ENCODE data around the gene DISP3. TPM values are rescaled to one million over a fixed set of nuclear protein-coding genes. Genes with fewer than 3 reads are reported as not detected.

Gene DISP3
- total and polyA plus RNA-seq, 2 of the 4 experiments (the other 2 are of a cell fraction), result 0.05 TPM; not detected in 1

GRCh38 chr1:11575553-11575952 is 96.6 kb downstream of the DISP3 start:
- H3K9ac ChIP-seq (ENCODE audit: low read depth, low read length), result no peak overlapping the region
- ATAC-seq (ENCODE audit: low read depth) (no peak), DNase-seq (no peak)
- in situ Hi-C loops (cut with MboI; ENCODE audit: low sequenced_read_pairs) (no loop called here), dilution Hi-C loops (cut with HindIII; ENCODE audit: low sequenced_read_pairs, unreplicated experiment) (no loop called here), intact Hi-C loops (cut with micrococcal nuclease) (no loop called here)
- H2BK5ac ChIP-seq (ENCODE audit: low read depth, low read length, poor library complexity, severe bottlenecking), result no peak overlapping the region
- H3K27ac ChIP-seq (ENCODE audit: insufficient read depth, low read length), result no peak overlapping the region
- no peaks in the 10 kb centered on the region; the same call in none of the 2 replicates for H3K27me3 ChIP-seq (ENCODE audit: control insufficient read depth, insufficient read depth, low read length)
- CTCF ChIA-PET, result no interaction called here
- no peak overlapping the region for H2AFZ ChIP-seq (replicated peaks; ENCODE audit: low read length, poor library complexity)
- TF ChIP-seq RFX5 (IDR thresholded peaks at IDR 0.05; ENCODE audit: low read depth, low read length) (no peak), RAD21 (IDR thresholded peaks at IDR 0.05; ENCODE audit: low read length) (no peak), MAZ (IDR thresholded peaks at IDR 0.05; ENCODE audit: borderline replicate concordance, low read depth, low read length) (no peak), CTCF (conservative IDR thresholded peaks at IDR 0.05; ENCODE audit: low read depth, low read length) (no peak), POLR2A (IDR thresholded peaks at IDR 0.05; ENCODE audit: low read depth, low read length) (no peak), FOS (IDR thresholded peaks at IDR 0.05; ENCODE audit: low read depth, low read length) (no peak)
- H3K4ac ChIP-seq (ENCODE audit: low read depth, low read length), result no peak overlapping the region
- no peak overlapping the region for H4K5ac ChIP-seq (ENCODE audit: low read depth, low read length)
- no peak overlapping the region for H3K4me3 ChIP-seq (ENCODE audit: insufficient read depth, low read depth, low read length)
- no peak overlapping the region for H4K91ac ChIP-seq (ENCODE audit: insufficient read depth, low read depth, low read length)
- POLR2A ChIA-PET (ENCODE audit: unreplicated experiment), result no interaction called here
- no peak overlapping the region for H2BK15ac ChIP-seq (ENCODE audit: low read depth, low read length)
- no peak overlapping the region for H3K14ac ChIP-seq (replicated peaks; ENCODE audit: low read depth, low read length)
- no peak overlapping the region for H3K18ac ChIP-seq (ENCODE audit: low read depth, low read length)
- no peak overlapping the region for H3K4me2 ChIP-seq (ENCODE audit: low read depth, low read length)
- H2BK120ac ChIP-seq (ENCODE audit: low read depth, low read length), result no peak overlapping the region
- no peaks in the 10 kb centered on the region for H3K4me1 ChIP-seq (ENCODE audit: control insufficient read depth, insufficient read depth, low read length)
- no peak overlapping the region for H2AK5ac ChIP-seq (ENCODE audit: low read depth, low read length)
- no peak overlapping the region for H4K8ac ChIP-seq (ENCODE audit: low read depth in 2 of 2, low read length in 2 of 2)
- no peak overlapping the region for H2BK20ac ChIP-seq (ENCODE audit: low read depth, low read length)
- H3K36me3 ChIP-seq (ENCODE audit: control insufficient read depth, insufficient read depth, low read length), result no peaks in the 10 kb centered on the region
- no peaks in the 10 kb centered on the region; the same call in 1 of the 2 replicates for H4K20me1 ChIP-seq (ENCODE audit: insufficient read depth, low read length)
- no TSS peak for BruUV-seq (replicated peaks)
- no peaks in the 10 kb centered on the region for H3K9me1 ChIP-seq (ENCODE audit: insufficient read depth, low read length)
- WGBS, 2 experiments (ENCODE audit: extremely low coverage in 2 of 2, insufficient read length in 1 of 2), result 43% methylated on average over 1 of the region's 6 CpGs; no CpG with 5 or more reads in 1 of the 2 experiments
- H3K9me3 ChIP-seq (ENCODE audit: control insufficient read depth, insufficient read depth, low read length), result no peaks in the 10 kb centered on the region
- no peak overlapping the region for H3K23ac ChIP-seq (ENCODE audit: low read depth, low read length)
- no peak overlapping the region for H3K56ac ChIP-seq (ENCODE audit: extremely low read depth, insufficient read depth, low read length)
- no peak overlapping the region for H2AK9ac ChIP-seq (replicated peaks; ENCODE audit: low read depth, low read length, poor library complexity)
- H3K79me1 ChIP-seq (ENCODE audit: low read depth in 1 of 2, low read length in 2 of 2), result no peaks in the 10 kb centered on the region

Measured in IMR-90 (cell line).